ENCODE results near the gene RHOH. TPM values are rescaled to one million over a fixed set of nuclear protein-coding genes. Genes with fewer than 3 reads are reported as not detected.
"Not testable (repeated sequence)": the region's sequence is repeated elsewhere in the genome, so short reads cannot be mapped to it uniquely, and the experiment has no call there.

RHOH gene
- 0.38 TPM for total RNA-seq
- long read RNA-seq: 0 reads

- intact Hi-C loops (cut with DNase I): no loop called here
- ATAC-seq (ENCODE audit: poor library complexity): no peak
- DNase-seq: no peak
These were observed at the start of gene RHOH for GRCh38 chr4:40196724-40197281. Gene RHOH (plus strand): TSS chr4:40197031. CDS start chr4:40243387, 46,356 bp downstream.

GRCh38 chr4:40147490-40147889 is 49.3 kb upstream of the RHOH start:
- ATAC-seq (ENCODE audit: poor library complexity); DNase-seq; intact Hi-C loops (cut with DNase I): not testable (repeated sequence)

GRCh38 chr4:40149960-40150385 is 46.9 kb upstream of the RHOH start:
- peak; percentile 68 for ATAC-seq (ENCODE audit: poor library complexity)
- DNase-seq: no peak
- intact Hi-C loops (cut with DNase I): loop anchor here (2.0 kb wide), 1 partner anchor 159 kb away; no protein-coding TSS in a partner anchor

- no peak for DNase-seq
- intact Hi-C loops (cut with DNase I): loop anchor here (2.0 kb wide), 1 partner anchor 158 kb away; no protein-coding TSS in a partner anchor
- ATAC-seq (ENCODE audit: poor library complexity): no peak
These were observed 45.9 kb upstream of the RHOH start for GRCh38 chr4:40150932-40151331.

GRCh38 chr4:40152637-40153036 is 44.2 kb upstream of the RHOH start:
- ATAC-seq (ENCODE audit: poor library complexity) (no peak), DNase-seq (no peak)
- intact Hi-C loops (cut with DNase I): no loop called here

- no peak for ATAC-seq (ENCODE audit: poor library complexity)
- intact Hi-C loops (cut with DNase I): no loop called here
- DNase-seq: no peak
These were observed 39.4 kb upstream of the RHOH start for GRCh38 chr4:40157436-40157835.

- intact Hi-C loops (cut with DNase I): no loop called here
- no peak for ATAC-seq (ENCODE audit: poor library complexity)
These were observed 36.6 kb upstream of the RHOH start for GRCh38 chr4:40160258-40160657.

GRCh38 chr4:40164459-40164858 is 32.4 kb upstream of the RHOH start:
- no peak for ATAC-seq (ENCODE audit: poor library complexity)
- intact Hi-C loops (cut with DNase I): no loop called here
- no peak for DNase-seq

More at GRCh38 chr4:40160258-40160657, 36.6 kb upstream of the RHOH start:
- no peak for DNase-seq

- intact Hi-C loops (cut with DNase I): no loop called here
- DNase-seq: no peak
- no peak for ATAC-seq (ENCODE audit: poor library complexity)
These were observed 30.9 kb upstream of the RHOH start for GRCh38 chr4:40165916-40166315.

GRCh38 chr4:40168070-40168469 is 28.8 kb upstream of the RHOH start:
- no peak for DNase-seq
- intact Hi-C loops (cut with DNase I): no loop called here
- ATAC-seq (ENCODE audit: poor library complexity): no peak

- intact Hi-C loops (cut with DNase I): no loop called here
- ATAC-seq (ENCODE audit: poor library complexity) (no peak), DNase-seq (no peak)
These were observed 26.2 kb upstream of the RHOH start for GRCh38 chr4:40170588-40170987.

- DNase-seq (no peak), ATAC-seq (ENCODE audit: poor library complexity) (no peak)
- intact Hi-C loops (cut with DNase I): no loop called here
These were observed 23.4 kb upstream of the RHOH start for GRCh38 chr4:40173470-40173875.

GRCh38 chr4:40176602-40177001 is 20.2 kb upstream of the RHOH start:
- DNase-seq: no peak
- ATAC-seq (ENCODE audit: poor library complexity): no peak
- intact Hi-C loops (cut with DNase I): no loop called here

GRCh38 chr4:40177591-40177990 is 19.2 kb upstream of the RHOH start:
- ATAC-seq (ENCODE audit: poor library complexity) (no peak), DNase-seq (no peak)
- intact Hi-C loops (cut with DNase I): no loop called here

- intact Hi-C loops (cut with DNase I): no loop called here
- ATAC-seq (ENCODE audit: poor library complexity): no peak
- DNase-seq: no peak
These were observed 18.2 kb upstream of the RHOH start for GRCh38 chr4:40178672-40179071.

GRCh38 chr4:40179360-40179759 is 17.5 kb upstream of the RHOH start:
- intact Hi-C loops (cut with DNase I): no loop called here
- ATAC-seq (ENCODE audit: poor library complexity) (no peak), DNase-seq (no peak)

- ATAC-seq (ENCODE audit: poor library complexity): no peak
- intact Hi-C loops (cut with DNase I): no loop called here
- no peak for DNase-seq
These were observed 16.5 kb upstream of the RHOH start for GRCh38 chr4:40180356-40180755.

GRCh38 chr4:40182001-40182400 is 14.8 kb upstream of the RHOH start:
- ATAC-seq (ENCODE audit: poor library complexity): no peak
- DNase-seq: no peak
- intact Hi-C loops (cut with DNase I): no loop called here

GRCh38 chr4:40182954-40183353 is 13.9 kb upstream of the RHOH start:
- no peak for DNase-seq
- intact Hi-C loops (cut with DNase I): no loop called here
- no peak for ATAC-seq (ENCODE audit: poor library complexity)

GRCh38 chr4:40183615-40184411 is 13.0 kb upstream of the RHOH start:
- no peak for ATAC-seq (ENCODE audit: poor library complexity)

More at GRCh38 chr4:40183615-40184411, 13.0 kb upstream of the RHOH start:
- intact Hi-C loops (cut with DNase I): no loop called here
- DNase-seq: no peak
